ENCODE results near the gene PCSK1N. TPM values are rescaled to one million over a fixed set of nuclear protein-coding genes. Genes with fewer than 3 reads are reported as not detected.

Gene PCSK1N
- total and polyA plus RNA-seq, 2 of the 13 experiments (the other 11 are each of a cell fraction or from before 2014, with no cell fraction given): 4.5 to 14.0 TPM

- no peak for TF ChIP-seq ZBTB40 (IDR thresholded peaks at IDR 0.05)
- TF ChIP-seq ZBTB40 (CRISPR knock-in tag; IDR thresholded peaks at IDR 0.05): no peak; the same call in 1 of the 2 replicates
- no peak for TF ChIP-seq ZNF639 (CRISPR knock-in tag; conservative IDR thresholded peaks at IDR 0.05)
- peak; percentile 98 for TF ChIP-seq ATF1 (CRISPR knock-in tag; IDR thresholded peaks at IDR 0.05)
- no peak for TF ChIP-seq ZNF383 (CRISPR knock-in tag; IDR thresholded peaks at IDR 0.05; ENCODE audit: borderline replicate concordance)
- TF ChIP-seq MATR3 (CRISPR knock-in tag; IDR thresholded peaks at IDR 0.05): no peak
- TF ChIP-seq ZSCAN12 (CRISPR knock-in tag; IDR thresholded peaks at IDR 0.05): no peak
- peak; percentile 74 for TF ChIP-seq SAP130 (CRISPR knock-in tag; IDR thresholded peaks at IDR 0.05; ENCODE audit: low read depth)
- TF ChIP-seq MXD4 (CRISPR knock-in tag; IDR thresholded peaks at IDR 0.05): no peak
- no peak for TF ChIP-seq EZH2 (conservative IDR thresholded peaks at IDR 0.05; ENCODE audit: low read depth, low read length)
- peak; percentile 32 for TF ChIP-seq DMAP1 (CRISPR knock-in tag; IDR thresholded peaks at IDR 0.05)
- TF ChIP-seq CENPBD1 (CRISPR knock-in tag; IDR thresholded peaks at IDR 0.05; ENCODE audit: borderline replicate concordance, low read depth): no peak
- TF ChIP-seq SP5 (CRISPR knock-in tag; IDR thresholded peaks at IDR 0.05; ENCODE audit: borderline replicate concordance, low read depth): peak; percentile 11; the same call in 1 of the 2 replicates
- TF ChIP-seq SPEN (CRISPR knock-in tag; IDR thresholded peaks at IDR 0.05; ENCODE audit: low read depth): peak; percentile 39; the same call in 1 of the 2 replicates
- no peak for TF ChIP-seq STAG1 (CRISPR knock-in tag; IDR thresholded peaks at IDR 0.05)
- no peak for TF ChIP-seq ZNF780A (CRISPR knock-in tag; IDR thresholded peaks at IDR 0.05)
- TF ChIP-seq NFE2L2 (IDR thresholded peaks at IDR 0.05; ENCODE audit: low read length): no peak
- no peak for TF ChIP-seq MEIS2 (CRISPR knock-in tag; IDR thresholded peaks at IDR 0.05)
- no peak for TF ChIP-seq KAT2B (IDR thresholded peaks at IDR 0.05; ENCODE audit: borderline replicate concordance, low read depth, low read length)
- TF ChIP-seq ZNF362 (CRISPR knock-in tag; IDR thresholded peaks at IDR 0.05; ENCODE audit: borderline replicate concordance): no peak
These were observed 33.9 kb downstream of the PCSK1N start, which contains the start of gene HDAC6 (continued) for GRCh38 chrX:48801280-48802088.
